Upper lobe of left lung (tissue), 4 donors: ENCODE data around the gene LNPK.

Experiments used
- EP300 ChIP-seq, 4 donors: sonication (generic); formaldehyde crosslinking; IDR thresholded peaks; one replicate each; pipeline ENCODE4 v1.5.1; 2017; ENCODE audit warnings: antibody characterized with exemption in 4 of 4, control low read depth in 2 of 4
- POLR2A ChIP-seq, 4 donors: fragments of 450-650 bp; IDR thresholded peaks; one replicate each; pipeline ENCODE4 v1.5.1; 2016 to 2017; ENCODE audit warnings: antibody characterized with exemption in 4 of 4, mild to moderate bottlenecking in 2 of 4
- TF ChIP-seq, protein P1 (sequence below), 6 experiments: fragments of 450-650 bp in 4 of 6; fragments of 200-600 bp in 2 of 6; sonication (generic) in 2 of 6; IDR thresholded peaks; one replicate each; pipeline ENCODE4 v1.5.1; 2016 to 2019; ENCODE audit warnings: antibody characterized with exemption in 6 of 6

DNA sequence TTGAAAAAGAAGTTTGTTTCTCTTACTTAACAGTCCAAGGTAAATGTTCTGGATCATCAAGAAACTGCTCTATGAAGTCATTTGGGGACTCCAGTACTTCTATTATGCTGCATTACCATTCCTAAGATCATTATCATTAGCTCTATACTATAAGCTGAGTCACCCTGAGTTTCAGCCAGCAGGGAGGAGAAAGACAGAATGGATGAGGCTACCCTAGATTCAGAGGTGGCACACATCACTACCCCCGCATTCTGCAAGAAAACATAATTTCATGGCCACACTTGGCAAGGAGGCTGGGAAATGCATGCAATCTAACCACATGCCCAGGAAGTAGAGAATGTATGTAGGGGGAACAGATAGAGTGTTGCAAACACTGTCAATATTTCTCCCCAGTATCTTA lies 16.6 kb upstream of the LNPK start:
- TF ChIP-seq, protein P1, sequence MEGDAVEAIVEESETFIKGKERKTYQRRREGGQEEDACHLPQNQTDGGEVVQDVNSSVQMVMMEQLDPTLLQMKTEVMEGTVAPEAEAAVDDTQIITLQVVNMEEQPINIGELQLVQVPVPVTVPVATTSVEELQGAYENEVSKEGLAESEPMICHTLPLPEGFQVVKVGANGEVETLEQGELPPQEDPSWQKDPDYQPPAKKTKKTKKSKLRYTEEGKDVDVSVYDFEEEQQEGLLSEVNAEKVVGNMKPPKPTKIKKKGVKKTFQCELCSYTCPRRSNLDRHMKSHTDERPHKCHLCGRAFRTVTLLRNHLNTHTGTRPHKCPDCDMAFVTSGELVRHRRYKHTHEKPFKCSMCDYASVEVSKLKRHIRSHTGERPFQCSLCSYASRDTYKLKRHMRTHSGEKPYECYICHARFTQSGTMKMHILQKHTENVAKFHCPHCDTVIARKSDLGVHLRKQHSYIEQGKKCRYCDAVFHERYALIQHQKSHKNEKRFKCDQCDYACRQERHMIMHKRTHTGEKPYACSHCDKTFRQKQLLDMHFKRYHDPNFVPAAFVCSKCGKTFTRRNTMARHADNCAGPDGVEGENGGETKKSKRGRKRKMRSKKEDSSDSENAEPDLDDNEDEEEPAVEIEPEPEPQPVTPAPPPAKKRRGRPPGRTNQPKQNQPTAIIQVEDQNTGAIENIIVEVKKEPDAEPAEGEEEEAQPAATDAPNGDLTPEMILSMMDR (IDR thresholded peaks at IDR 0.05) = no peak
- TF ChIP-seq POLR2A (IDR thresholded peaks at IDR 0.05) = no peak
- TF ChIP-seq EP300 (IDR thresholded peaks at IDR 0.05) = no peak
